ENCODE data around the gene FABP3. TPM values are rescaled to one million over a fixed set of nuclear protein-coding genes. Genes with fewer than 3 reads are reported as not detected.

FABP3 gene
- total RNA-seq, 2 donors from 2014 or later, result 3.0 to 3.4 TPM

- DNase-seq, result no peak
- peaks cover 7% of the 10 kb centered on the region for H3K4me1 Mint-ChIP-seq
- H3K36me3 Mint-ChIP-seq (ENCODE audit: low read depth), result no peaks in the 10 kb centered on the region
- peaks cover 11% of the 10 kb centered on the region for H3K27me3 Mint-ChIP-seq (ENCODE audit: insufficient read depth)
- H3K9me3 Mint-ChIP-seq, result no peaks in the 10 kb centered on the region
- Histone ChIP-seq H3K27me3 (ENCODE audit: control insufficient read depth, insufficient read depth, low read length, poor library complexity, severe bottlenecking) (no peaks in the 10 kb centered on the region), H3K4me1 (ENCODE audit: control insufficient read depth, insufficient read depth, low read length) (peaks cover 5% of the 10 kb centered on the region), H3K9ac (ENCODE audit: extremely low read depth, low read length, poor library complexity, severe bottlenecking) (no peak overlapping the region), H3K9me3 (ENCODE audit: control insufficient read depth, low read length) (no peaks in the 10 kb centered on the region), H3K27ac (ENCODE audit: low read depth, low read length) (no peak overlapping the region), H3K36me3 (ENCODE audit: control insufficient read depth, insufficient read depth, low read length) (no peaks in the 10 kb centered on the region), H3K4me3 (ENCODE audit: low read length) (no peak overlapping the region)
- H3K27ac Mint-ChIP-seq, result no peak overlapping the region
- TF ChIP-seq, protein P1, sequence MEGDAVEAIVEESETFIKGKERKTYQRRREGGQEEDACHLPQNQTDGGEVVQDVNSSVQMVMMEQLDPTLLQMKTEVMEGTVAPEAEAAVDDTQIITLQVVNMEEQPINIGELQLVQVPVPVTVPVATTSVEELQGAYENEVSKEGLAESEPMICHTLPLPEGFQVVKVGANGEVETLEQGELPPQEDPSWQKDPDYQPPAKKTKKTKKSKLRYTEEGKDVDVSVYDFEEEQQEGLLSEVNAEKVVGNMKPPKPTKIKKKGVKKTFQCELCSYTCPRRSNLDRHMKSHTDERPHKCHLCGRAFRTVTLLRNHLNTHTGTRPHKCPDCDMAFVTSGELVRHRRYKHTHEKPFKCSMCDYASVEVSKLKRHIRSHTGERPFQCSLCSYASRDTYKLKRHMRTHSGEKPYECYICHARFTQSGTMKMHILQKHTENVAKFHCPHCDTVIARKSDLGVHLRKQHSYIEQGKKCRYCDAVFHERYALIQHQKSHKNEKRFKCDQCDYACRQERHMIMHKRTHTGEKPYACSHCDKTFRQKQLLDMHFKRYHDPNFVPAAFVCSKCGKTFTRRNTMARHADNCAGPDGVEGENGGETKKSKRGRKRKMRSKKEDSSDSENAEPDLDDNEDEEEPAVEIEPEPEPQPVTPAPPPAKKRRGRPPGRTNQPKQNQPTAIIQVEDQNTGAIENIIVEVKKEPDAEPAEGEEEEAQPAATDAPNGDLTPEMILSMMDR (conservative IDR thresholded peaks at IDR 0.05), result no peak
- no peak overlapping the region for H3K4me3 Mint-ChIP-seq
- WGBS, 2 experiments (ENCODE audit: insufficient coverage in 1 of 2, insufficient read length in 1 of 2), result 91 to 100% methylated on average over 1 of the region's 1 CpG
Observed at GRCh38 chr1:31383967-31384366, 11.1 kb upstream of the FABP3 start.

DNA sequence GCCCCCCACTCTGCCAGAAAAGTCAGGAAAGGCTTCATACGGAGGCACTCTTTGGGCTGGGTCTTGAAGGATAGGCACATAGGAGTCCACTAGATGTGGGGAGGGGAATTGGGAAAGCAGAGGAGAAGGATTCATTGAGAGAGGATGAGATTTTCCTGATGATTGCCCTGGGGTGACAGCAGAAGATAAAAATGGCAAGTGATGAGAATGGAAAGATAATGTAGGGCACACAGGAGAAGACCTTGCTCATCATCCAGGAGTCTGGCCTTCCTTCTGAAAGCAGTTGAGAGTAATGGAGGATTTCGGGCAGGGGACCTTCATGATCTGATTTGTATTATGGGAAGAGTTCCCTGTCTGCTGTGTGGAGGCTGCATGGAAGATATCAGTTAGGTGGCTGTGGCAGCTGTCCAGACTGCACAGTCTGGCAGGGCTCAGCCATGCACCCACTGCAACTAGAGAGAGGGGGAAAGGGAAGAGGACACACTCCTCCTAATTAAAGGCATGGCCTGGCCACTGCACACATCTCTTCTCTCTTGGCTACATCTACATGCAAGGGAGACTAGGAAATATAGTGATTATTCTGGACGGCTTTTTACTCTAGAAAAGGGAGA, 9.6 kb upstream of the FABP3 start:
- Mint-ChIP-seq H3K4me1 (peaks cover 7% of the 10 kb centered on the region), H3K27ac (no peak overlapping the region), H3K36me3 (ENCODE audit: low read depth) (no peaks in the 10 kb centered on the region), H3K27me3 (ENCODE audit: insufficient read depth) (peaks cover 12% of the 10 kb centered on the region), H3K9me3 (no peaks in the 10 kb centered on the region), H3K4me3 (no peak overlapping the region)
- no peak overlapping the region for H3K27ac ChIP-seq (ENCODE audit: low read depth, low read length)
- H3K9ac ChIP-seq (ENCODE audit: extremely low read depth, low read length, poor library complexity, severe bottlenecking), result no peak overlapping the region
- TF ChIP-seq, protein P1 (conservative IDR thresholded peaks at IDR 0.05), result no peak
- no peaks in the 10 kb centered on the region for H3K36me3 ChIP-seq (ENCODE audit: control insufficient read depth, insufficient read depth, low read length)
- H3K4me1 ChIP-seq (ENCODE audit: control insufficient read depth, insufficient read depth, low read length), result peaks cover 5% of the 10 kb centered on the region
- WGBS, 2 experiments (ENCODE audit: insufficient coverage in 1 of 2, insufficient read length in 1 of 2), result 89 to 100% methylated on average over 1 to 3 of the region's 3 CpGs
- H3K4me3 ChIP-seq (ENCODE audit: low read length), result no peak overlapping the region
- no peak for DNase-seq
- H3K27me3 ChIP-seq (ENCODE audit: control insufficient read depth, insufficient read depth, low read length, poor library complexity, severe bottlenecking), result no peaks in the 10 kb centered on the region
- H3K9me3 ChIP-seq (ENCODE audit: control insufficient read depth, low read length), result no peaks in the 10 kb centered on the region

DNA sequence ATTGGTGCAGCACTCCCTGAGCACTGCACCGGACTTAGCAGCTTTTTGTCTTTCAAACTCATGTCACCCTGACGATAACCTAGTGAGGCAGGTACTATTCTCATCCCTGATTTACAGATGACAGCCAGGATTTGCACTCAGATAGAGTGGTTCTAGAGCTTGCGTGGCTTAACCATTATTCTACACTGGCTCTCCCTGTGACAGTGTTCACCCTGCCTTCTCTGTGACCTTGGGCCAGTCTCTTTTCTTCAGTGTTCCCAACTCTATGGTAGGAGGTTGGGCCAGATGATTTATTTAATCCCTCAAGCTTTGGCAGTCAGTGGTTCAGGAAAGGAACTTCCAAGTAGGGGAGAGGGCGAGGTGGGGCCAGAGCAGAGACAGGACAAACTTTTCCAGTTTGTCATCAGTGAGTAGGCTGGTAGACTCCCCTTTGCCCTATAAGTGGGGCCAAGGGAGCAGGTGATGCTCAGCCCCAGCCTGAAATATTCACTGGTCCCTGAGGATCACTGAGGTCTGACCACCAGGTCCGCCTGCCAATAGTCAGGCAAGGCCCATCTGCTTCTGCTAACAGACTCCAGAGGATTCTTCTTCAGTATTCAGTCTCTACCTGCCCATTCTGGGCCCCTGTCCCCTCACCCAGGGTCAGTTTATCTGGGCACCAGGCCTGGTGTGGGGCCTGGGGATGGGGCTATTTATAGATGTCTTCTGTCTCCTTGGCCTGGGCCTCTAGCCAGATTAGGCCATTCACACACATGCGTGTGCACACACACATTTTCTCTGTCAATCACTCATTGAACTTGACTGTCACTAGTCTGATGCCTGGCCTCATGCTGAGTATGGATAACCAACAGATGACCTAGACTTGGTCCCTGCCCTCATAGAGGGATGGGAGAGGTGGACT, 8.8 kb upstream of the FABP3 start:
- H3K4me3 Mint-ChIP-seq, result no peak overlapping the region
- TF ChIP-seq, protein P1 (conservative IDR thresholded peaks at IDR 0.05), result no peak
- peaks cover 9% of the 10 kb centered on the region for H3K4me1 Mint-ChIP-seq
- Histone ChIP-seq H3K4me1 (ENCODE audit: control insufficient read depth, insufficient read depth, low read length) (peaks cover 5% of the 10 kb centered on the region), H3K9ac (ENCODE audit: extremely low read depth, low read length, poor library complexity, severe bottlenecking) (no peak overlapping the region), H3K36me3 (ENCODE audit: control insufficient read depth, insufficient read depth, low read length) (no peaks in the 10 kb centered on the region), H3K4me3 (ENCODE audit: low read length) (no peak overlapping the region), H3K27ac (ENCODE audit: low read depth, low read length) (no peak overlapping the region), H3K27me3 (ENCODE audit: control insufficient read depth, insufficient read depth, low read length, poor library complexity, severe bottlenecking) (no peaks in the 10 kb centered on the region), H3K9me3 (ENCODE audit: control insufficient read depth, low read length) (no peaks in the 10 kb centered on the region)
- DNase-seq, result no peak
- H3K9me3 Mint-ChIP-seq, result no peaks in the 10 kb centered on the region
- no peak overlapping the region for H3K27ac Mint-ChIP-seq
- WGBS, 2 experiments (ENCODE audit: insufficient coverage in 1 of 2, insufficient read length in 1 of 2), result 88 to 97% methylated on average over 4 to 6 of the region's 6 CpGs
- peaks cover 12% of the 10 kb centered on the region for H3K27me3 Mint-ChIP-seq (ENCODE audit: insufficient read depth)
- H3K36me3 Mint-ChIP-seq (ENCODE audit: low read depth), result no peaks in the 10 kb centered on the region

Data from endodermal cell (in vitro differentiated cells).